ENCODE results near the gene ITGB6.

DNA sequence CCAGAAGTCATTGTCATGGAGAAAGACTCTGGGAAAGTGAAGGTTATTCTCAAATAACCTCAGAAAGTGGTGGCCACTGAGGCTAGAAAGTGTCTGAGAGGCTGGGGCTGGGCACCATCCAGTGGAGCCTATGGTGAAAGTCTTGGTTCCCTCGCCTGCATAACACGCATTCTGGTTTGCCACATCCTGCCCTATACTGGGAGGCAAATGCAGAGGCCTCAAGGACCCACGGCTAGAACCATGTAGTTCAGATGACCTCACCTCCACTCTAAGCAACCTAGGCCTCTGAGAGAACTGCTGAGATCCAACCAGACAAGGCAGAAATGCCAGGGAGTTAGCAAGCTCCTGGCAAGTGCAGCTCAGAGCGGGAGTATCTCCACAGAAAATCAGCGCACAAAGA lies 5.1 kb downstream of the ITGB6 start:
- TF ChIP-seq, protein P1, sequence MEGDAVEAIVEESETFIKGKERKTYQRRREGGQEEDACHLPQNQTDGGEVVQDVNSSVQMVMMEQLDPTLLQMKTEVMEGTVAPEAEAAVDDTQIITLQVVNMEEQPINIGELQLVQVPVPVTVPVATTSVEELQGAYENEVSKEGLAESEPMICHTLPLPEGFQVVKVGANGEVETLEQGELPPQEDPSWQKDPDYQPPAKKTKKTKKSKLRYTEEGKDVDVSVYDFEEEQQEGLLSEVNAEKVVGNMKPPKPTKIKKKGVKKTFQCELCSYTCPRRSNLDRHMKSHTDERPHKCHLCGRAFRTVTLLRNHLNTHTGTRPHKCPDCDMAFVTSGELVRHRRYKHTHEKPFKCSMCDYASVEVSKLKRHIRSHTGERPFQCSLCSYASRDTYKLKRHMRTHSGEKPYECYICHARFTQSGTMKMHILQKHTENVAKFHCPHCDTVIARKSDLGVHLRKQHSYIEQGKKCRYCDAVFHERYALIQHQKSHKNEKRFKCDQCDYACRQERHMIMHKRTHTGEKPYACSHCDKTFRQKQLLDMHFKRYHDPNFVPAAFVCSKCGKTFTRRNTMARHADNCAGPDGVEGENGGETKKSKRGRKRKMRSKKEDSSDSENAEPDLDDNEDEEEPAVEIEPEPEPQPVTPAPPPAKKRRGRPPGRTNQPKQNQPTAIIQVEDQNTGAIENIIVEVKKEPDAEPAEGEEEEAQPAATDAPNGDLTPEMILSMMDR (conservative IDR thresholded peaks at IDR 0.05) = no peak
- no peak for TF ChIP-seq ZFX (IDR thresholded peaks at IDR 0.05)

All from C4-2B (cell line).